Heart left ventricle (tissue), 13 donors: ENCODE results near the gene ACSBG1.

Source experiments
- POLR2A ChIP-seq, 2 donors: fragments of 450-650 bp; IDR thresholded peaks; one replicate each; pipeline ENCODE4 v1.6.1; 2017; ENCODE audit warnings: antibody characterized with exemption in 2 of 2, mild to moderate bottlenecking in 2 of 2, moderate library complexity in 2 of 2
- TF ChIP-seq, protein P1 (sequence below), 12 donors: fragments of 200-600 bp; sonication (generic) in 4 of 12; IDR thresholded peaks; one replicate each; pipeline versions ENCODE4 v1.5.0 to v1.8.0; 2018 to 2022; ENCODE audit warnings: antibody characterized with exemption in 12 of 12, mild to moderate bottlenecking in 5 of 12
- donor health status: ischemic (EF 13 %, LVEDD 7.1; RV severe dilation, severe dysfunction).
- donor health status: DM: no; HTN: yes; CAD: no.
- donor health status: DM: no; HTN: no; CAD: no.
- donor health status: ischemic (EF 25% LVEDD 6.9; RV normal size, moderate dysfunction).
- donor health status: ischemic (EF 25% LVEDD 5.7; RV mildly dilated, moderate dysfunction).
- donor health status: ischemic (EF 35%, LVEDD 5.7; RV mildly dilated, moderate dysfunction).
- donor health status: nonischemic (EF 11% LVEDD 7.7; RV severe dilation, severe dysfunction).
- donor health status: DM: yes; HTN: yes; CAD: no.
- donor health status: PGD.
- donor health status: ischemic (EF 29% LVEDD 5.4; RV normal size, mild dysfunction).
- donor health status: nonischemic (EF 23%, LVEDD 6.1; RV moderate dilation, normal function).

DNA sequence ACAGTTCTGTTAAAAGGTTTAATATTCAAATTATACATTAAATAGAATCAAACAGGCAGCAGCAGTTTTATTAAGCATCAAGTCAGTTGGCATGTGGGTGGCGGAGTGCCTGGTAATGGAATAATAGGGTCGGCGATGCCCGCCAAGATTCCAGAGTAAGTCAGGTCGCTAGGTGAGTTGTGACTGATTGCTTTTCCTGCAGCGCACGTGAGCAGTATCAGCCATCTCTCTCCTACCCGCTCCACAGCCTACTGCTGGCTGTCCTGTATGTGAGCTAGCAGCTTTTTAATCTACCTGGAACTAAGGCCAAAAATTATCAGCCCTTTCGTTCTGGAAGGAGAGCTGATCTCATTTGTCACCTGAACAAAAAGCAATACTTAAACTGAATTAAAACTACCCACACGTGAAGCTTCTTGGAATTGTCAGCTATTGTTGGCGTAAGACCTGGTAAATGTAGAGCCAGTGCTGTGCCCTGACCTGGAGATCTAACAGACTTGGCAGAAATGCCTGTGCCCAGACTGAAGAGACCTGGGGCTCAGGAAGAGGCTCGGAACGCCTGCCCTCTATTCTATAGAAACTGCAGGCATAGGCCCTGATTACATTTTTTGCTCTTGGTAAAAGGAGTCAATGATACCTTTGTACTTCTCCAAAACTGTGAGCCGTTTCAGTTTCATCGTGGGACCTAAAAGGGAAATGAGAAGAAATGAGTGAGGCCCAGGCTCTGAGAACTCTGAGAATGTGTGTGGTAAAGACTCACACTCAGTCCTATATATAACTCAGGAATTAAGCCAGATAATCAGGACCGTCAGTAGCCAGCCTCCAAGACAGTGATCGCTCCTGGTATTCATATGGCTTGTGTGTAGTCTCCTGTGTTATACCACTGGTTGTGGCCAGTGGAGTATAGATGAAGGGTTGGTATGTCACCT lies 63.3 kb downstream of the ACSBG1 start:
- no peak for TF ChIP-seq POLR2A (IDR thresholded peaks at IDR 0.05)
- TF ChIP-seq, protein P1, sequence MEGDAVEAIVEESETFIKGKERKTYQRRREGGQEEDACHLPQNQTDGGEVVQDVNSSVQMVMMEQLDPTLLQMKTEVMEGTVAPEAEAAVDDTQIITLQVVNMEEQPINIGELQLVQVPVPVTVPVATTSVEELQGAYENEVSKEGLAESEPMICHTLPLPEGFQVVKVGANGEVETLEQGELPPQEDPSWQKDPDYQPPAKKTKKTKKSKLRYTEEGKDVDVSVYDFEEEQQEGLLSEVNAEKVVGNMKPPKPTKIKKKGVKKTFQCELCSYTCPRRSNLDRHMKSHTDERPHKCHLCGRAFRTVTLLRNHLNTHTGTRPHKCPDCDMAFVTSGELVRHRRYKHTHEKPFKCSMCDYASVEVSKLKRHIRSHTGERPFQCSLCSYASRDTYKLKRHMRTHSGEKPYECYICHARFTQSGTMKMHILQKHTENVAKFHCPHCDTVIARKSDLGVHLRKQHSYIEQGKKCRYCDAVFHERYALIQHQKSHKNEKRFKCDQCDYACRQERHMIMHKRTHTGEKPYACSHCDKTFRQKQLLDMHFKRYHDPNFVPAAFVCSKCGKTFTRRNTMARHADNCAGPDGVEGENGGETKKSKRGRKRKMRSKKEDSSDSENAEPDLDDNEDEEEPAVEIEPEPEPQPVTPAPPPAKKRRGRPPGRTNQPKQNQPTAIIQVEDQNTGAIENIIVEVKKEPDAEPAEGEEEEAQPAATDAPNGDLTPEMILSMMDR (IDR thresholded peaks at IDR 0.05): no peak
